ENCODE results near the gene E2F8.

E2F8 gene

GRCh38 chr11:19181531-19182261 lies 59.0 kb downstream of the E2F8 start:
- DNase-seq, result no peak

DNA sequence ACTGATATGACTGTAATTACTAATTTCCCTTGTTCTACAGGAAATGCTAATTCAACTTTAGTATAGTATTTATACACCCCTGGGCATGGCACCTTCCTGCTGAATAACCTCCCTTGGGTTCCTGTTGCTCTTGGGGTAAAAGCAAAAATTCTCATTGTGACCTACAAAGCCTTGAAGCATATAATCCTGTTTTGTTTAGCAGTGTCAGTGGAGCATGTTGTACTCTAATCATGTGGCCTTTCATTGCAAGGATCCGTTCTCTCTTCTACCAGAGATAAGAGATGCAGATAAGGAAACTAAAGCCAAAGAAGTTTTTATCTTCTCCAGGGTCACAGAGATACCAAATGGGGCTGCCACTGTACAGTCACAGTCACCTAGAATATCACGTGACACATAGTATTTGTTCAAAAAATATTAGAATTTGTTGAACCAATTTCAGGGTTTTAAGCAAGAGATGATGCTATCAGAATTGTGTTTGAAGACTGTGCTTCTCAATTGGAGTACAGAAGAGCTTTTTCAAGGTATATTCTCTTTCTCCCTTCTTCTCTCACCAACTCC lies 64.0 kb downstream of the E2F8 start:
- no peak for DNase-seq
